Measurements from ENCODE around the gene RIOK3.

The RIOK3 gene

GRCh38 chr18:23452728-23453679 lies at the start of gene RIOK3:
TSS of gene RIOK3 (plus strand) at chr18:23453287. CDS start at chr18:23453440, 153 bp downstream.
- peak; percentile 78 for DNase-seq (ENCODE audit: low read depth)
- in situ Hi-C loops (cut with HindIII; ENCODE audit: low sequenced_read_pairs) = no loop called here
- H3K4me3 ChIP-seq (ENCODE audit: low read depth, low read length) = peak within 1 kb of the TSS; percentile 94
- no peak for TF ChIP-seq CTCF (IDR thresholded peaks at IDR 0.05; ENCODE audit: low read depth, low read length, missing control alignments)

- in situ Hi-C loops (cut with HindIII; ENCODE audit: low sequenced_read_pairs) = no loop called here
- H3K4me3 ChIP-seq (ENCODE audit: low read depth, low read length) = no peak overlapping the region
- DNase-seq (ENCODE audit: low read depth) = no peak
- no peak for TF ChIP-seq CTCF (IDR thresholded peaks at IDR 0.05; ENCODE audit: low read depth, low read length, missing control alignments)
Measured at GRCh38 chr18:23403310-23403709, 49.8 kb upstream of the RIOK3 start.

DNA sequence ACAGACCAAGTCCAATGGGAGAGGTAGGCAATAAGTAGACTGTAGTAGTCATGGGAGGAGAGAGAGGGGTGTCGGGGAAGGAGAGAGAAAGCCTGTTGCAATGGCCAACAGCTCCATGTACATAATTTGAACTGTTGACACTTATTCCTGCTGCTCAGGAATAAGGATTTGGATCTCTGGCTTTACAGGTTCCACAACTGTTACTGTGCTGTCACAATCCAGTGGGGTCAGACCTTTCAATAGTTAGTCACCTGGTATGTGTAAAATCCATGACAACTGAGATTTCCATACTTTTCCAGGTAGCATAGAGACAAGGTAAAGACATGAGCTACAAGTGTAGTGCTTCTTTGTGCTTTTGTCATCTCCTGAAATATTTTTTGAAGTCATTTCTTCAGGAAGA lies 47.5 kb upstream of the RIOK3 start:
- in situ Hi-C loops (cut with HindIII; ENCODE audit: low sequenced_read_pairs) = no loop called here
- no peak for TF ChIP-seq CTCF (IDR thresholded peaks at IDR 0.05; ENCODE audit: low read depth, low read length, missing control alignments)
- DNase-seq (ENCODE audit: low read depth) = no peak
- no peak overlapping the region for H3K4me3 ChIP-seq (ENCODE audit: low read depth, low read length)

GRCh38 chr18:23406271-23406787 lies 46.8 kb upstream of the RIOK3 start:
- no peak for TF ChIP-seq CTCF (IDR thresholded peaks at IDR 0.05; ENCODE audit: low read depth, low read length, missing control alignments)
- H3K4me3 ChIP-seq (ENCODE audit: low read depth, low read length) = no peak overlapping the region
- in situ Hi-C loops (cut with HindIII; ENCODE audit: low sequenced_read_pairs) = no loop called here
- no peak for DNase-seq (ENCODE audit: low read depth)

DNA sequence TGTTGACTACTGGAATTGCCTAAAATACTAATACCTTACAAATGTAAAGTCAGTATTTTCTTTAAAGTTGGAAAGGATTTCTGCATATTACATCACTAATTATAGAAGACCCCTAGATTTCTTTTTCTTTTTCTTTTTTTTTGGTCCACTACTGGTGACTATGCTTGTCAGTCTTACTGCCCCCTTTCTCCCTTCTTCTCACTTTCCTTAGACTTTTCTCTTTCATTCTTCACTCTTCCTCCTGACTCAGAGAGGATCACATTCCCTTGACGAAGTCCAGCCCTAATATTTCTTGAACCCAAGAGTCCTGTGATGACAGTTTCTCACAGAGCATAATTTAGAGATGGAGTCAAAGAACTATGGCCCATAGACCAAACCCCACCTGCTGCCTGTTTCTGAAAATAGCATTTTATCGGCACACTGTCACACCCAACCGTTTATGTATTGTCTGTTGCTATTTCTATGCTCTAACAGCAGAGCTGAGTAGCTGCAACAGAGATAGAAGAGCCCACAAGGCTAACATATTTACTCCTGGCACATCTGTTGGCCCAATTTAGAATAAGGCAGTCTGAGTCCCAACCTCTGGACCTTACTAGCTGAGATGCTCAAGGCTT lies 40.6 kb upstream of the RIOK3 start:
- H3K4me3 ChIP-seq (ENCODE audit: low read depth, low read length) = no peak overlapping the region
- no peak for TF ChIP-seq CTCF (IDR thresholded peaks at IDR 0.05; ENCODE audit: low read depth, low read length, missing control alignments)
- no peak for DNase-seq (ENCODE audit: low read depth)
- in situ Hi-C loops (cut with HindIII; ENCODE audit: low sequenced_read_pairs) = no loop called here

- in situ Hi-C loops (cut with HindIII; ENCODE audit: low sequenced_read_pairs) = no loop called here
- no peak for TF ChIP-seq CTCF (IDR thresholded peaks at IDR 0.05; ENCODE audit: low read depth, low read length, missing control alignments)
- H3K4me3 ChIP-seq (ENCODE audit: low read depth, low read length) = no peak overlapping the region
- no peak for DNase-seq (ENCODE audit: low read depth)
Measured at GRCh38 chr18:23415515-23415914, 37.6 kb upstream of the RIOK3 start.
